ENCODE data around the gene CCDC97. TPM values are rescaled to one million over a fixed set of nuclear protein-coding genes. Genes with fewer than 3 reads are reported as not detected.

The CCDC97 gene
- total RNA-seq, 1 donor from 2014 or later = 35.9 TPM

GRCh38 chr19:41308450-41309179 is 1.4 kb upstream of the CCDC97 start:
- Mint-ChIP-seq H3K4me3 (ENCODE audit: unreplicated experiment) (peak overlapping the region; percentile 96), H3K36me3 (ENCODE audit: unreplicated experiment) (peaks cover 30% of the 10 kb centered on the region), H3K27ac (ENCODE audit: unreplicated experiment) (peak overlapping the region; percentile 100), H3K27me3 (ENCODE audit: unreplicated experiment) (no peaks in the 10 kb centered on the region), H3K4me1 (ENCODE audit: unreplicated experiment) (peaks cover 51% of the 10 kb centered on the region), H3K9me3 (ENCODE audit: unreplicated experiment) (no peaks in the 10 kb centered on the region)
- peak; percentile 97 for DNase-seq (ENCODE audit: extremely low spot score, unreplicated experiment)
- peak; percentile 97 for TF ChIP-seq CTCF (IDR thresholded peaks at IDR 0.05)

- H3K27me3 Mint-ChIP-seq (ENCODE audit: unreplicated experiment) = no peaks in the 10 kb centered on the region
- no peak for DNase-seq (ENCODE audit: extremely low spot score, unreplicated experiment)
- H3K4me3 Mint-ChIP-seq (ENCODE audit: unreplicated experiment) = peak overlapping the region; percentile 96
- H3K9me3 Mint-ChIP-seq (ENCODE audit: unreplicated experiment) = no peaks in the 10 kb centered on the region
- H3K36me3 Mint-ChIP-seq (ENCODE audit: unreplicated experiment) = peaks cover 24% of the 10 kb centered on the region
- TF ChIP-seq CTCF (IDR thresholded peaks at IDR 0.05) = no peak
- H3K4me1 Mint-ChIP-seq (ENCODE audit: unreplicated experiment) = peaks cover 51% of the 10 kb centered on the region
- peak overlapping the region; percentile 100 for H3K27ac Mint-ChIP-seq (ENCODE audit: unreplicated experiment)
Observed at GRCh38 chr19:41309180-41310032, 566 bp upstream of the CCDC97 start.

GRCh38 chr19:41311072-41311471 is 1.1 kb downstream of the CCDC97 start:
- peaks cover 16% of the 10 kb centered on the region for H3K36me3 Mint-ChIP-seq (ENCODE audit: unreplicated experiment)
- no peaks in the 10 kb centered on the region for H3K9me3 Mint-ChIP-seq (ENCODE audit: unreplicated experiment)
- TF ChIP-seq CTCF (IDR thresholded peaks at IDR 0.05) = no peak
- DNase-seq (ENCODE audit: extremely low spot score, unreplicated experiment) = no peak
- H3K4me1 Mint-ChIP-seq (ENCODE audit: unreplicated experiment) = peaks cover 53% of the 10 kb centered on the region
- peak overlapping the region; percentile 100 for H3K27ac Mint-ChIP-seq (ENCODE audit: unreplicated experiment)
- no peaks in the 10 kb centered on the region for H3K27me3 Mint-ChIP-seq (ENCODE audit: unreplicated experiment)
- H3K4me3 Mint-ChIP-seq (ENCODE audit: unreplicated experiment) = peak overlapping the region; percentile 96

- H3K9me3 Mint-ChIP-seq (ENCODE audit: unreplicated experiment) = no peaks in the 10 kb centered on the region
- TF ChIP-seq CTCF (IDR thresholded peaks at IDR 0.05) = no peak
- H3K4me1 Mint-ChIP-seq (ENCODE audit: unreplicated experiment) = peaks cover 53% of the 10 kb centered on the region
- no peak for DNase-seq (ENCODE audit: extremely low spot score, unreplicated experiment)
- H3K4me3 Mint-ChIP-seq (ENCODE audit: unreplicated experiment) = peak overlapping the region; percentile 96
- H3K27me3 Mint-ChIP-seq (ENCODE audit: unreplicated experiment) = no peaks in the 10 kb centered on the region
- H3K27ac Mint-ChIP-seq (ENCODE audit: unreplicated experiment) = peak overlapping the region; percentile 100
- peaks cover 21% of the 10 kb centered on the region for H3K36me3 Mint-ChIP-seq (ENCODE audit: unreplicated experiment)
Observed at GRCh38 chr19:41311613-41312012, 1.6 kb downstream of the CCDC97 start.

Data from osteocyte (in vitro differentiated cells).